ENCODE results near the gene NBPF12. TPM values are rescaled to one million over a fixed set of nuclear protein-coding genes. Genes with fewer than 3 reads are reported as not detected.
A peak's percentile ranks its signal among the peaks of the same experiment; 100 is the strongest.
"Not testable (repeated sequence)": the region's sequence is repeated elsewhere in the genome, so short reads cannot be mapped to it uniquely, and the experiment has no call there.

The NBPF12 gene, protein sequence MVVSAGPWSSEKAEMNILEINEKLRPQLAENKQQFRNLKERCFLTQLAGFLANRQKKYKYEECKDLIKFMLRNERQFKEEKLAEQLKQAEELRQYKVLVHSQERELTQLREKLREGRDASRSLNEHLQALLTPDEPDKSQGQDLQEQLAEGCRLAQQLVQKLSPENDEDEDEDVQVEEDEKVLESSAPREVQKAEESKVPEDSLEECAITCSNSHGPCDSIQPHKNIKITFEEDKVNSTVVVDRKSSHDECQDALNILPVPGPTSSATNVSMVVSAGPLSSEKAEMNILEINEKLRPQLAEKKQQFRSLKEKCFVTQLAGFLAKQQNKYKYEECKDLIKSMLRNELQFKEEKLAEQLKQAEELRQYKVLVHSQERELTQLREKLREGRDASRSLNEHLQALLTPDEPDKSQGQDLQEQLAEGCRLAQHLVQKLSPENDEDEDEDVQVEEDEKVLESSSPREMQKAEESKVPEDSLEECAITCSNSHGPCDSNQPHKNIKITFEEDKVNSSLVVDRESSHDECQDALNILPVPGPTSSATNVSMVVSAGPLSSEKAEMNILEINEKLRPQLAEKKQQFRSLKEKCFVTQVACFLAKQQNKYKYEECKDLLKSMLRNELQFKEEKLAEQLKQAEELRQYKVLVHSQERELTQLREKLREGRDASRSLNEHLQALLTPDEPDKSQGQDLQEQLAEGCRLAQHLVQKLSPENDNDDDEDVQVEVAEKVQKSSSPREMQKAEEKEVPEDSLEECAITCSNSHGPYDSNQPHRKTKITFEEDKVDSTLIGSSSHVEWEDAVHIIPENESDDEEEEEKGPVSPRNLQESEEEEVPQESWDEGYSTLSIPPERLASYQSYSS (N-terminal part only)
- 5.1 to 5.9 TPM (median 5.2 TPM) in 3 replicates for total RNA-seq (2021)
- percentile 67 among the genes with signal in this experiment for Bru-seq, nascent RNA
- long read RNA-seq, experiment 1, partial matches to known transcripts = 13 of 39 reads
- long read RNA-seq, experiment 1, other reads (novel, unspliced or antisense) = 26 of 39 reads
- long read RNA-seq, experiment 2, partial matches to known transcripts = 2 of 5 reads
- long read RNA-seq, experiment 2, other reads (novel, unspliced or antisense) = 3 of 5 reads
- long read RNA-seq, experiment 3, partial matches to known transcripts = 1 of 2 reads
- long read RNA-seq, experiment 3, other reads (novel, unspliced or antisense) = 1 of 2 reads

DNA sequence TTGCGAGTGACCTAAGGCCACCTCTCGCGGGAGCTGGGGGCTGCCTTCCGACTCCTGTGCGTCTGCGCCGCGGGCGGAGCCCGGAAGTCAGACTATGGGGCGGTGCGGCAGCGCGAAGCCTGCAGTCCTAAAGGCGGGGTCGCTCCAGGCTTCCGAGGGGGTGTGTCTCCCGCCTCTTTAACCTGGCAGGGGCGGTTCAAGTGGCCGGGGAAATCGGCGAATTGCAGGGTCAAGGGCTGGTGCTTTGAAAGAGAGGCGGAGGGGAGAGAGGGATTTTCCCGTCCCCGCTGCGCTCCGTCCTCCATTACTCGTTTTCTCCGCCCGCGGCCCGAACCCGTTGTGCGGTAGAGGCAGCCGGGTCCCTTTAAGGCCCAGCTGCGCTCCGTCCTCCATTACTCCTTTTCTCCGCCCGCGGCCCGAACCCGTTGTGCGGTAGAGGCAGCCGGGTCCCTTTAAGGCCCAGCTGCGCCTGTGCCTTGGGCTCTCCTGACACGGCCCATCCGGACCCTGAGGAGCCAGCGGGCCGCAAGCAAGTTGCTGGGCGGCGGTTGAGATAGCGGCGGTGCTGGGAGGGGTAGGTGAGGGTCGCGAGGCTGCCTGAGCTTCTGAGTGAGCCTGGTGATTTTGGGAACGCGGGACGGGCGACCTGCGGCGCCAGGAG is at the start of gene NBPF12:
TSS of gene NBPF12 (plus strand) at position 83 of the 661 bp plus-strand sequence. CDS start 21,820 bp downstream, outside the sequence.
- Mint-ChIP-seq H3K4me3 (peak within 1 kb of the TSS; percentile 82), H3K27ac (peak within 1 kb of the TSS; percentile 92; the same call in 1 of the 2 replicates), H3K4me1 (peaks cover 11% of the 10 kb centered on the region)
- ATAC-seq (peak; percentile 92), DNase-seq (ENCODE audit: low spot score) (peak; percentile 82)
- H3K9me3 Mint-ChIP-seq; CTCF ChIA-PET; POLR2A ChIA-PET; H3K27me3 Mint-ChIP-seq (ENCODE audit: low read depth); H3K36me3 Mint-ChIP-seq: not testable (repeated sequence)

GRCh38 chr1:146891355-146891754 is 46.8 kb upstream of the NBPF12 start:
- H3K36me3 Mint-ChIP-seq; DNase-seq (ENCODE audit: low spot score); POLR2A ChIA-PET; H3K27me3 Mint-ChIP-seq (ENCODE audit: low read depth); H3K27ac Mint-ChIP-seq; ATAC-seq; H3K4me3 Mint-ChIP-seq; CTCF ChIA-PET; H3K4me1 Mint-ChIP-seq: not testable (repeated sequence)
- peaks cover 16% of the 10 kb centered on the region for H3K9me3 Mint-ChIP-seq

DNA sequence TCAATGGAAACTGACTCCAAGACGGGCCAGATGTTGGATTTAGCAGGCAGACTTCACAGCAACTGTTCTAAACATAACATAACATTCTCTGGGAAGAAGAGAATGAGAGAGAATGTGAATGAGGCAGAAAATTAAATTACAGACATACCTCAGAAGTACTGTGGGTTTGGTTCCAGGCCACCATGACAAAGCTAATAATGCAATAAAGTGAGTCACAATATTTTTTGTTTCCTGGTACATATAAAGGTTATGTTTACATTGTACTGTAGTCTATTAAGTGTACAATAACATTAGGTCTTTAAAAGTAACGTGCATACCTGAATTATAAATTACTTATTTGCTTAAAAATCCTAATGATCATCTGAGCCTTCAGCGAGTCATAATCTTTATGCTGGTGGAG is 45.8 kb upstream of the NBPF12 start:
- POLR2A ChIA-PET; H3K27me3 Mint-ChIP-seq (ENCODE audit: low read depth); H3K27ac Mint-ChIP-seq; CTCF ChIA-PET; H3K4me3 Mint-ChIP-seq; H3K4me1 Mint-ChIP-seq; DNase-seq (ENCODE audit: low spot score); H3K36me3 Mint-ChIP-seq; ATAC-seq: not testable (repeated sequence)
- peaks cover 16% of the 10 kb centered on the region for H3K9me3 Mint-ChIP-seq

GRCh38 chr1:146907565-146908261 is 30.4 kb upstream of the NBPF12 start:
- POLR2A ChIA-PET; H3K27ac Mint-ChIP-seq; DNase-seq (ENCODE audit: low spot score); H3K4me3 Mint-ChIP-seq; H3K27me3 Mint-ChIP-seq (ENCODE audit: low read depth); ATAC-seq; H3K36me3 Mint-ChIP-seq; H3K4me1 Mint-ChIP-seq; CTCF ChIA-PET; H3K9me3 Mint-ChIP-seq: not testable (repeated sequence)

- H3K36me3 Mint-ChIP-seq = not testable (repeated sequence)
These were observed 25.1 kb upstream of the NBPF12 start for GRCh38 chr1:146912975-146913374.

DNA sequence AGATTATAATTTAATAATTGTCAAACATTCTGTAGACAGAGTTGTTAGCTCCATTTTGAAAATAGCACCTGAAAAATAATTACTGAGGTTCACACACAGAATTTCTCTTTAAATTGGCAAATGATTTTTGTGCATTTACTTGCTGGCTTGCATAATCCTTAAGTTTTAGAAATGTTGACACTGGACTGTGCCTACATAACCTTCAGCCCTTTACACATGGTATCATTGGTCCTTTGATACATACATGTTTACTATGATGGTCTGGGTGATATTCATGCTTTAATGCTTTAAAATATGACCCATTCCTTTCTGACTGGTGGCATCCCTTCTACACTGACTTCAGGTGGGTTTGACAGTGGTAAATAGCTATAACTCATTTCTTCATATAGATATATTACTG is 17.3 kb upstream of the NBPF12 start:
- POLR2A ChIA-PET; H3K27ac Mint-ChIP-seq; H3K4me3 Mint-ChIP-seq; H3K4me1 Mint-ChIP-seq; H3K27me3 Mint-ChIP-seq (ENCODE audit: low read depth); CTCF ChIA-PET; ATAC-seq; H3K9me3 Mint-ChIP-seq; DNase-seq (ENCODE audit: low spot score); H3K36me3 Mint-ChIP-seq: not testable (repeated sequence)

More at GRCh38 chr1:146912975-146913374, 25.1 kb upstream of the NBPF12 start:
- H3K27me3 Mint-ChIP-seq (ENCODE audit: low read depth); H3K4me1 Mint-ChIP-seq; H3K9me3 Mint-ChIP-seq; H3K27ac Mint-ChIP-seq; H3K4me3 Mint-ChIP-seq; POLR2A ChIA-PET; CTCF ChIA-PET: not testable (repeated sequence)
- ATAC-seq = peak; percentile 44
- peak; percentile 27 for DNase-seq (ENCODE audit: low spot score)

GRCh38 chr1:146922614-146923013 is 15.5 kb upstream of the NBPF12 start:
- H3K27ac Mint-ChIP-seq; H3K36me3 Mint-ChIP-seq; ATAC-seq; H3K27me3 Mint-ChIP-seq (ENCODE audit: low read depth); POLR2A ChIA-PET; CTCF ChIA-PET; H3K9me3 Mint-ChIP-seq; DNase-seq (ENCODE audit: low spot score); H3K4me1 Mint-ChIP-seq; H3K4me3 Mint-ChIP-seq: not testable (repeated sequence)

GRCh38 chr1:146924106-146924505 is 14.0 kb upstream of the NBPF12 start:
- DNase-seq (ENCODE audit: low spot score); CTCF ChIA-PET; POLR2A ChIA-PET; H3K27me3 Mint-ChIP-seq (ENCODE audit: low read depth); ATAC-seq; H3K4me3 Mint-ChIP-seq; H3K9me3 Mint-ChIP-seq; H3K27ac Mint-ChIP-seq; H3K36me3 Mint-ChIP-seq; H3K4me1 Mint-ChIP-seq: not testable (repeated sequence)

GRCh38 chr1:146926413-146926812 is 11.7 kb upstream of the NBPF12 start:
- H3K27ac Mint-ChIP-seq; DNase-seq (ENCODE audit: low spot score); H3K36me3 Mint-ChIP-seq; H3K4me1 Mint-ChIP-seq; H3K9me3 Mint-ChIP-seq; H3K4me3 Mint-ChIP-seq; H3K27me3 Mint-ChIP-seq (ENCODE audit: low read depth); POLR2A ChIA-PET; CTCF ChIA-PET; ATAC-seq: not testable (repeated sequence)

DNA sequence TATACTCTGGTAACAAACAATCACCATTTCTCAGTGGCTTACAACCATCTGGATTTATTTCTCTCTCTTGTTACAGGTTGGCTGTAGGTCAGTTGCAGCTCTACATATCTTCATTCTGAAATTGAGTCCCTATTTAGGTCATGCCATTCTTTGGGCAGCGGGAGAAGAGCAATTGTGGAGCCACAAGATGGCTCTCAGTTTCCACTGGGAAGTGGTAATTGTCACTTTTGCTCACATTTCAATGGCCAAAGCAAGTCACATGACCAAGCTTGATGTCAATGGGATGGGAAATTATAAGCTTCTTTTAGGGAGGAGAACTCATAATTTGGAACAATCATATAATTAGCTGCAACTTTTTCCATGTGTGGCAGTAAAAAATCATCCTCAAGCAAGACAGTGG is 7.9 kb upstream of the NBPF12 start:
- H3K9me3 Mint-ChIP-seq; CTCF ChIA-PET; H3K4me1 Mint-ChIP-seq; H3K27me3 Mint-ChIP-seq (ENCODE audit: low read depth); H3K36me3 Mint-ChIP-seq; H3K4me3 Mint-ChIP-seq; POLR2A ChIA-PET; DNase-seq (ENCODE audit: low spot score); ATAC-seq; H3K27ac Mint-ChIP-seq: not testable (repeated sequence)

All from WTC11 (cell line).